Tibial nerve (tissue), 4 donors: ENCODE measurements around the gene KRT36.

ENCODE experiments used
- EP300 ChIP-seq, 2 donors: sonication (generic); formaldehyde crosslinking; IDR thresholded peaks; one replicate each; pipeline ENCODE4 v1.6.1; 2017; ENCODE audit warnings: antibody characterized with exemption in 2 of 2, mild to moderate bottlenecking in 1 of 2
- POLR2A ChIP-seq, 2 donors: fragments of 450-650 bp; IDR thresholded peaks; one replicate each; pipeline ENCODE4 v1.6.1; 2017; ENCODE audit warnings: antibody characterized with exemption in 2 of 2, mild to moderate bottlenecking in 2 of 2, moderate library complexity in 2 of 2
- TF ChIP-seq, protein P1 (sequence below), 5 experiments: fragments of 200-600 bp in 3 of 5; fragments of 450-650 bp in 2 of 5; sonication (generic) in 3 of 5; IDR thresholded peaks; one replicate each; pipeline ENCODE4 v1.5.1; 2016 to 2019; ENCODE audit warnings: antibody characterized with exemption in 5 of 5, mild to moderate bottlenecking in 3 of 5, moderate library complexity in 2 of 5

DNA sequence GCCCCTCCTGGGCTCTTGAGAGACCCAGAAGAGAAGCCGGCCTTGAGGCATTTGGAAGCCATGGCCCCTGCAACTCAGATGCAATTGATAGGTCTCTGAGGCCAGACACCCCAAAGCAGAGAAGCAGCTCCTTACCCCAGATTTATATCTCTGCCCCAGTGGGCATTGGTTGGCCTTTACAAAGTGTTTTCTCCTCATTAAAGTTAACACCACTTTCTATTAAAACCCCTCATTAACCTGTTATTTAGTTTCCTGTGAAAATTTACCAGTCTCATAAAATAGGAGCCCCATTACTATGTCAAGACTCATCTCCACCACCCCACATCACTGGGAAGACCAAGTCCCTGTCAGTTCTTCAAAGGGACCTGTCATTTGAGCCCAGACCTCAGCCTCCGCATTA, 8.7 kb downstream of the KRT36 start, which contains the start of gene KRT35:
- TF ChIP-seq, protein P1, sequence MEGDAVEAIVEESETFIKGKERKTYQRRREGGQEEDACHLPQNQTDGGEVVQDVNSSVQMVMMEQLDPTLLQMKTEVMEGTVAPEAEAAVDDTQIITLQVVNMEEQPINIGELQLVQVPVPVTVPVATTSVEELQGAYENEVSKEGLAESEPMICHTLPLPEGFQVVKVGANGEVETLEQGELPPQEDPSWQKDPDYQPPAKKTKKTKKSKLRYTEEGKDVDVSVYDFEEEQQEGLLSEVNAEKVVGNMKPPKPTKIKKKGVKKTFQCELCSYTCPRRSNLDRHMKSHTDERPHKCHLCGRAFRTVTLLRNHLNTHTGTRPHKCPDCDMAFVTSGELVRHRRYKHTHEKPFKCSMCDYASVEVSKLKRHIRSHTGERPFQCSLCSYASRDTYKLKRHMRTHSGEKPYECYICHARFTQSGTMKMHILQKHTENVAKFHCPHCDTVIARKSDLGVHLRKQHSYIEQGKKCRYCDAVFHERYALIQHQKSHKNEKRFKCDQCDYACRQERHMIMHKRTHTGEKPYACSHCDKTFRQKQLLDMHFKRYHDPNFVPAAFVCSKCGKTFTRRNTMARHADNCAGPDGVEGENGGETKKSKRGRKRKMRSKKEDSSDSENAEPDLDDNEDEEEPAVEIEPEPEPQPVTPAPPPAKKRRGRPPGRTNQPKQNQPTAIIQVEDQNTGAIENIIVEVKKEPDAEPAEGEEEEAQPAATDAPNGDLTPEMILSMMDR (IDR thresholded peaks at IDR 0.05): no peak
- TF ChIP-seq POLR2A (IDR thresholded peaks at IDR 0.05) (no peak), EP300 (IDR thresholded peaks at IDR 0.05) (no peak)
